Activated naive CD8-positive, alpha-beta T cell treated with anti-CD3 and anti-CD28 coated beads, Interleukin-2, amount 10 ng/mL, durations not matched to agents 7 days and 5 days (primary cell): ENCODE data around the gene FAM24B. TPM values are rescaled to one million over a fixed set of nuclear protein-coding genes. Genes with fewer than 3 reads are reported as not detected.
A peak's percentile ranks its signal among the peaks of the same experiment; 100 is the strongest.
"Not testable (repeated sequence)": the region's sequence is repeated elsewhere in the genome, so short reads cannot be mapped to it uniquely, and the experiment has no call there.

Source experiments
- ATAC-seq: fragments of 150-1000 bp; cut with Tn5 transposase; one replicate; pipeline ENCODE4 v1.10.0; 2021; ENCODE audit warnings: low read depth, moderate library complexity
- POLR2A ChIA-PET: fragments of 350-600 bp; sonication (Branson Sonifier 250); formaldehyde crosslinking; loops from one replicate; lab custom pipeline; 2021; ENCODE audit warnings: antibody characterized with exemption; lab: Charles Lee
- DNase-seq: peaks from one replicate; pipeline ENCODE4 v3.0.0; 2021
- H3K27ac Mint-ChIP-seq: one replicate; pipeline ENCODE4 v1.8.0; 2022; ENCODE audit warnings: mild to moderate bottlenecking, mixed read lengths
- H3K27me3 Mint-ChIP-seq: one replicate; pipeline ENCODE4 v1.8.0; 2022; ENCODE audit warnings: mild to moderate bottlenecking, moderate library complexity, mixed read lengths
- H3K36me3 Mint-ChIP-seq: one replicate; pipeline ENCODE4 v1.8.0; 2021; ENCODE audit warnings: mild to moderate bottlenecking, mixed read lengths
- H3K4me1 Mint-ChIP-seq: one replicate; pipeline ENCODE4 v1.8.0; 2021; ENCODE audit warnings: mixed read lengths
- H3K4me3 Mint-ChIP-seq: one replicate; pipeline ENCODE4 v1.8.0; 2022; ENCODE audit warnings: mild to moderate bottlenecking, moderate library complexity, mixed read lengths
- H3K9me3 Mint-ChIP-seq: one replicate; pipeline ENCODE4 v1.8.0; 2021; ENCODE audit warnings: mixed read lengths
- total RNA-seq, 2 experiments: library from RNA; stranded (reverse); gene quantifications; one replicate each; pipeline ENCODE4 v1.2.3, GENCODE V29; 2021

Gene FAM24B
- total RNA-seq, 2 experiments from 2014 or later, result 15.8 to 19.1 TPM

- ATAC-seq, POLR2A ChIA-PET, H3K27me3 Mint-ChIP-seq, H3K4me3 Mint-ChIP-seq, H3K27ac Mint-ChIP-seq, DNase-seq: not testable (repeated sequence)
- Mint-ChIP-seq H3K9me3 (peaks cover 15% of the 10 kb centered on the region), H3K36me3 (peaks cover 58% of the 10 kb centered on the region), H3K4me1 (peaks cover 13% of the 10 kb centered on the region)
These were observed 7.4 kb downstream of the FAM24B start for GRCh38 chr10:122871947-122872346.

DNA sequence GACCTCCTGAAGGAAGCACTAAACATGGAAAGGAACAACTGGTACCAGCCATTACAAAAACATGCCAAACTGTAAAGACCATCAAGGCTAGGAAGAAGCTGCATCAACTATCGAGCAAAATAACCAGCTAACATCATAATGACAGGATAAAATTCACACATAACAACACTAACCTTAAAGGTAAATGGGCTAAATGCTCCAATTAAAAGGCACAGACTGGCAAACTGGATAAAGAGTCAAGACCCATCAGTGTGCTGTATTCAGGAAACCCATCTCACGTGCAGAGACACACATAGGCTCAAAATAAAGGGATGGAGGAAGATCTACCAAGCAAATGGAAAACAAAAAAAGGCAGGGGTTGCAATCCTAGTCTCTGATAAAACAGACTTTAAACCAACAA lies 10.6 kb downstream of the FAM24B start:
- H3K4me1 Mint-ChIP-seq, H3K4me3 Mint-ChIP-seq, ATAC-seq, DNase-seq, POLR2A ChIA-PET, H3K27ac Mint-ChIP-seq, H3K27me3 Mint-ChIP-seq: not testable (repeated sequence)
- H3K9me3 Mint-ChIP-seq, result peaks cover 19% of the 10 kb centered on the region
- peaks cover 40% of the 10 kb centered on the region for H3K36me3 Mint-ChIP-seq

GRCh38 chr10:122866757-122867482 lies 12.5 kb downstream of the FAM24B start:
- POLR2A ChIA-PET, result interaction anchor here (1.2 kb wide), 1 partner anchor 11 kb away, joined by 3 read pairs; no protein-coding TSS in a partner anchor
- H3K27ac Mint-ChIP-seq, H3K27me3 Mint-ChIP-seq, DNase-seq, H3K4me3 Mint-ChIP-seq, H3K4me1 Mint-ChIP-seq, ATAC-seq: not testable (repeated sequence)
- H3K36me3 Mint-ChIP-seq, result peaks cover 37% of the 10 kb centered on the region
- H3K9me3 Mint-ChIP-seq, result peaks cover 16% of the 10 kb centered on the region

DNA sequence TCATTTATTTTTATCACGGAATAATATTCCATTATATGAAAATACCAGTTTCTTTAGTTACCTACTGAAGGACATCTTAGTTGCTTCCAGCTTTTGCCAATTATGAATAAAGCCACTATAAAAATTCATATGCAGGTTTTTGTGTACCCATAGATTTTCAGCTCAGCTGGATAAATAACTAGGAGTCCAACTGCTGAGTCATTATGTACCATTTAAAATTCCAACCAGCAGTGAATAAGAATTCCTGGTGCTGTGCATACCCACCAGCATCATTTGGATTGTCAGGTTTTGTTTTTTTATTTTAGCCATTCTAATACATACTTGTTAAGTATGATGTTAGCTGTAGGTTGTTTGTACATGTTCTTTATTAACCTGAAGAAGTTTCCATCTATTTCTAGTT lies 14.5 kb downstream of the FAM24B start:
- H3K9me3 Mint-ChIP-seq, result peaks cover 13% of the 10 kb centered on the region
- H3K4me3 Mint-ChIP-seq, result no peak overlapping the region
- H3K36me3 Mint-ChIP-seq, result peaks cover 30% of the 10 kb centered on the region
- DNase-seq (no peak), ATAC-seq (no peak)
- H3K4me1 Mint-ChIP-seq, result peaks cover 9% of the 10 kb centered on the region
- POLR2A ChIA-PET, result no interaction called here
- no peaks in the 10 kb centered on the region for H3K27me3 Mint-ChIP-seq
- H3K27ac Mint-ChIP-seq, result no peak overlapping the region

GRCh38 chr10:122864194-122864592 lies 15.2 kb downstream of the FAM24B start:
- H3K4me3 Mint-ChIP-seq, result no peak overlapping the region
- peaks cover 24% of the 10 kb centered on the region for H3K36me3 Mint-ChIP-seq
- POLR2A ChIA-PET, result no interaction called here
- peaks cover 10% of the 10 kb centered on the region for H3K9me3 Mint-ChIP-seq
- H3K27me3 Mint-ChIP-seq, result no peaks in the 10 kb centered on the region
- no peak overlapping the region for H3K27ac Mint-ChIP-seq
- DNase-seq, result no peak
- ATAC-seq, result no peak
- H3K4me1 Mint-ChIP-seq, result peaks cover 6% of the 10 kb centered on the region

DNA sequence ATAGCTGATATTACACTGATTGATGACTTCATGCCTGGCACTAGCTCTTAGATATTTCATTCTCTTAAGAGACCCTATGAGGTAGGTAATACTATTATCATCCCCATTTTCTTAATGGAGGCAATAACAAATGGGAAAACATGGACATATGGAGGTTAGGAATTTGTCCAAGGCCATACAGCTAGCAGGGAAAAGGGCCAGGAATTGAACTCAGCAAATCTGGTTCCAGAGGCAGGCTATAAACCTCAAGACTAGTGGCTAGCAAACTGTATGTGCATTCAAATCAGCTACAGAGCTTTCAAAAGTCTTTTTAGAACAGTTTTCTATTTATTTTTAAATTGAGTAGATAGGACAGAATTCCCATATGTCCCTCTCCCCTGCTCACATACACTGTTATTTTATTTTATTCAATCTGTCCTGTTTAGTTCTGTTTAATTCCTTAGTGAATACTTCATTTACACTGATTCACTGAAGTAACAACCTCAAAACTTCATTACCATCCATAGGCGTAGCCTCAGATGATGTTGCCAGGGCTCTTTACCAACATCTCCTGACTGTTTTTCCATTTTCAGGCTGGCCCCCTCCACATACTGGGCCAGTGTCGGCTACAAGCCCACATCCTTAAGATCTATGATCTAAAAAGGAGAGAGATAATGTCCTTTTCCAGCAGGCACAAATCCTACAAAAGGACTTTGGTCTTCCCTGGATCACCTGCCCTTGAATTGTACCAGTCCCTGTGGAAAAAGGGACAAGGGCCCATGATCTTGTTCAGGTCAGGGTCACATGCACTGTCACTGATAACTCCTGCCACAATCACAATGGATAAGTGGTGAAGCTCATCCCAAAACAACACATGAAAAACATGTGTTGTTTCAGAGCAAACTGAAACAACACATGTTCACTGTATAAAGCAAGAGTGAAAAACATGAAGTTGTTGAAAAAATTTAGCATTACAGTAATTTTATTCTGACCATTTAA lies 15.9 kb downstream of the FAM24B start:
- ATAC-seq (no peak), DNase-seq (no peak)
- POLR2A ChIA-PET, result no interaction called here
- Mint-ChIP-seq H3K4me3 (no peak overlapping the region), H3K4me1 (peaks cover 6% of the 10 kb centered on the region), H3K36me3 (peaks cover 26% of the 10 kb centered on the region), H3K9me3 (peaks cover 7% of the 10 kb centered on the region), H3K27me3 (no peaks in the 10 kb centered on the region), H3K27ac (no peak overlapping the region)

- POLR2A ChIA-PET, result no interaction called here
- peaks cover 23% of the 10 kb centered on the region for H3K36me3 Mint-ChIP-seq
- no peak for ATAC-seq
- no peak overlapping the region for H3K4me3 Mint-ChIP-seq
- H3K9me3 Mint-ChIP-seq, result peaks cover 3% of the 10 kb centered on the region
- H3K27ac Mint-ChIP-seq, result peak overlapping the region; percentile 35
- no peaks in the 10 kb centered on the region for H3K27me3 Mint-ChIP-seq
- DNase-seq, result no peak
- H3K4me1 Mint-ChIP-seq, result peaks cover 6% of the 10 kb centered on the region
These were observed 17.6 kb downstream of the FAM24B start for GRCh38 chr10:122861711-122862161.

DNA sequence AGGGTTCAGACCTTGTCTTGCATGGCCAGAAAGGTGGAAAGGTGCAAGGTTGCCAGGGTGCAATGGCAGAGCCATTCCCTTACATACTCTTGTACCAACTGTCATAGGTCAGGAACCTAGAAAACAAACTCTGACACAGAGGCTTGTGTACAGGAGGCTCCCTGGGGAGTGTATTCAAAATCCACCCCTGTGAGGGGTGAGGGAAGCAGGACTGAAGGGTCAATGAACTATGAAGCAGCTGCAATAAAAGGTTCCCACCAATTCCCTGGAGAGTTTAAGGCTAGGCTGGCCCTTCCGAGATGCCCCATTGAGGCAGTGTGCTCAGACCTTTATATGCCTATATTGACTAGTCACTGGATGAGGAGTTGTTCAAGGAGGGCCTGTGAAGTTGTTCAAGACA lies 19.9 kb downstream of the FAM24B start:
- DNase-seq (no peak), ATAC-seq (no peak)
- H3K4me1 Mint-ChIP-seq, result peaks cover 12% of the 10 kb centered on the region
- H3K36me3 Mint-ChIP-seq, result peaks cover 30% of the 10 kb centered on the region
- H3K9me3 Mint-ChIP-seq, result no peaks in the 10 kb centered on the region
- no peak overlapping the region for H3K4me3 Mint-ChIP-seq
- H3K27me3 Mint-ChIP-seq, result no peaks in the 10 kb centered on the region
- POLR2A ChIA-PET, result no interaction called here
- no peak overlapping the region for H3K27ac Mint-ChIP-seq

DNA sequence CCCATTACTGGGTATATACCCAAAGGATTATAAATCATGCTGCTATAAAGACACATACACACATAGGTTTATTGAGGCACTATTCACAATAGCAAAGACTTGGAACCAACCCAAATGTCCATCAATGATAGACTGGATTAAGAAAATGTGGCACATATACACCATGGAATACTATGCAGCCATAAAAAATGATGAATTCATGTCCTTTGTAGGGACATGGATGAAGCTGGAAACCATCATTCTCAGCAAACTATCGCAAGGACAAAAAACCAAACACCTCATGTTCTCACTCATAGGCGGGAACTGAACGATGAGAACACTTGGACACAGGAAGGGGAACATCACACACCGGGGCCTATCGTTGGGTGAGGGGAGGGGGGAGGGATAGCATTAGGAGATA lies 21.3 kb downstream of the FAM24B start:
- Mint-ChIP-seq H3K36me3 (peaks cover 41% of the 10 kb centered on the region), H3K4me1 (peaks cover 23% of the 10 kb centered on the region)
- DNase-seq, H3K27me3 Mint-ChIP-seq, ATAC-seq, H3K27ac Mint-ChIP-seq, POLR2A ChIA-PET, H3K4me3 Mint-ChIP-seq, H3K9me3 Mint-ChIP-seq: not testable (repeated sequence)

DNA sequence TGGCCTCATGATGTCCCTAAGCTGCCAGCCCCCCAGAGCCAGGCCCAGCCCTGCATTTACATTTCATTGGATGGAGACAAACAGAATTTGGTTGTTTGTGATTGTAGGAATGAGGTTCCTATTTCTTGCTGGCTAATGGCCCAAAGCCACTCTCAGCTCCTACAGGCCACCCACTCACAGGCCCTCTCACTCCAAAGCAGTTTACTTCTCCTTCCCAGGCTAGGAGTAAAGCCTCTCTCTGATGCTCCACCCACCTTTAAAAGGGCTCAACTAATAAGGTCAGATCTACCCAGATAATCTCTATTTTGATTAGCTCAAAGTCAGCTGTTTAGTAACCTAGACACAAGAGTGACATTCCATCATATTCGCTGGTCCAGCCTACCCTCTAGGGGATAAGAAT lies 22.5 kb downstream of the FAM24B start:
- no peaks in the 10 kb centered on the region for H3K9me3 Mint-ChIP-seq
- H3K27me3 Mint-ChIP-seq, result no peaks in the 10 kb centered on the region
- no peak for DNase-seq
- no peak for ATAC-seq
- peaks cover 22% of the 10 kb centered on the region for H3K4me1 Mint-ChIP-seq
- POLR2A ChIA-PET, result no interaction called here
- no peak overlapping the region for H3K27ac Mint-ChIP-seq
- no peak overlapping the region for H3K4me3 Mint-ChIP-seq
- peaks cover 43% of the 10 kb centered on the region for H3K36me3 Mint-ChIP-seq

GRCh38 chr10:122855745-122856144 lies 23.6 kb downstream of the FAM24B start:
- peaks cover 43% of the 10 kb centered on the region for H3K36me3 Mint-ChIP-seq
- H3K27me3 Mint-ChIP-seq, result no peaks in the 10 kb centered on the region
- no peak overlapping the region for H3K4me3 Mint-ChIP-seq
- DNase-seq (no peak), ATAC-seq (no peak)
- no peak overlapping the region for H3K27ac Mint-ChIP-seq
- peaks cover 19% of the 10 kb centered on the region for H3K4me1 Mint-ChIP-seq
- no peaks in the 10 kb centered on the region for H3K9me3 Mint-ChIP-seq
- POLR2A ChIA-PET, result interaction anchor here (0.8 kb wide), 1 partner anchor 10 kb away, joined by 3 read pairs; no protein-coding TSS in a partner anchor

DNA sequence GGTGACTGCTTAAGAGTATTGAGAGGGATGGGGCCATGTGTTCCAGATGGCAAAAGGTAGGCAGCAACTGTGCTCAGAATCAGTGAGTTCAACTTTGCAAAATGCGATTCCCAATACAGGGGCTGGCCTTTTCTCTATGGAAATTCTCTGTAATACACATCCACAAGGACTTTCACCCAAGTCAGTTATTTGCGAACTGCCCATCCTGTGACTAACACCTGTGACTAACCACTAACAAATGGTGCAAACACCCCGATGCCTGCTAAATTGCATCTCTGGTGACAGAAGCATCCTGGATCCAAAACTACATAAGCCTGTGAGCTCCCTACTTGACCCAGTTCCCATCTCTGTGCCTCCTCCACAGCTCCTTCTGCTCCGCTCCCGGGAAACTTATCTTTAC lies 24.7 kb downstream of the FAM24B start:
- Mint-ChIP-seq H3K27ac (no peak overlapping the region), H3K4me1 (peaks cover 19% of the 10 kb centered on the region), H3K27me3 (no peaks in the 10 kb centered on the region), H3K4me3 (no peak overlapping the region), H3K36me3 (peaks cover 50% of the 10 kb centered on the region), H3K9me3 (no peaks in the 10 kb centered on the region)
- DNase-seq (no peak), ATAC-seq (no peak)
- POLR2A ChIA-PET, result no interaction called here

- H3K9me3 Mint-ChIP-seq, result no peaks in the 10 kb centered on the region
- peaks cover 47% of the 10 kb centered on the region for H3K36me3 Mint-ChIP-seq
- H3K4me3 Mint-ChIP-seq, result no peak overlapping the region
- H3K27me3 Mint-ChIP-seq, result no peaks in the 10 kb centered on the region
- peaks cover 19% of the 10 kb centered on the region for H3K4me1 Mint-ChIP-seq
- DNase-seq, result no peak
- ATAC-seq, result no peak
- H3K27ac Mint-ChIP-seq, result peak overlapping the region; percentile 65
- POLR2A ChIA-PET, result no interaction called here
These were observed 25.6 kb downstream of the FAM24B start for GRCh38 chr10:122853665-122854313.
